GM12878 (cell line): ENCODE results near the gene ETNK2. TPM values are rescaled to one million over a fixed set of nuclear protein-coding genes. Genes with fewer than 3 reads are reported as not detected.

Source experiments
- ATAC-seq: fragments of 200-7000 bp; cut with Tn5 transposase; 3 replicates; pipeline ENCODE4 v1.9.1; 2020; ENCODE audit warnings: mild to moderate bottlenecking, moderate library complexity
- BruUV-seq: library from RNA; stranded (reverse); fragments of 400-500 nt; replicated peaks from 2 replicates; lab custom pipeline; 2021; lab: Mats Ljungman, UMichigan
- CTCF ChIA-PET: fragments of 300-600 bp; sonication (Branson Sonifier 250); formaldehyde crosslinking; extraction: SDS; loops from one replicate; lab custom pipeline; 2021; ENCODE audit warnings: inconsistent platforms; lab: Yijun Ruan, JAX
- POLR2A ChIA-PET: fragments of 350-600 bp; formaldehyde crosslinking; extraction: SDS; loops from one replicate; lab custom pipeline; 2021; ENCODE audit warnings: inconsistent platforms; lab: Charles Lee
- RAD21 ChIA-PET: fragments of 300-600 bp; sonication (Branson Sonifier 250); formaldehyde crosslinking; loops from one replicate; lab custom pipeline; 2023; ENCODE audit warnings: antibody characterized with exemption; ENCODE audit not compliant: unreplicated experiment; lab: Charles Lee
- SMC1A ChIA-PET: fragments of 300-600 bp; sonication (Branson Sonifier 250); formaldehyde crosslinking; loops from one replicate; lab custom pipeline; 2023; ENCODE audit not compliant: unreplicated experiment, uncharacterized antibody; lab: Charles Lee
- DNase-seq: peaks from one replicate; pipeline ENCODE4 v3.0.0-alpha.2; 2011; ENCODE audit warnings: low read depth, low spot score
- FAIRE-seq: peaks from 3 replicates; lab custom pipeline; 2011; peaks lifted over from hg19 to GRCh38; lab: Jason Lieb, UNC
- H2AFZ ChIP-seq: 2 replicates; pipeline ENCODE4 v1.6.0; 2011; ENCODE audit warnings: low read depth, low read length, control low read depth; ENCODE audit not compliant: control insufficient read depth
- H3K27ac ChIP-seq: 2 replicates; pipeline ENCODE4 v1.5.1; 2011; ENCODE audit warnings: control low read depth; ENCODE audit not compliant: control insufficient read depth, insufficient read depth
- H3K27me3 ChIP-seq, 2 experiments: replicated peaks in 1 of 2; 2 replicates each; pipeline versions ENCODE4 v1.6.0 to v1.6.1; 2011; ENCODE audit warnings: low read length in 1 of 2; ENCODE audit not compliant: control insufficient read depth in 2 of 2, insufficient read depth in 2 of 2
- H3K36me3 ChIP-seq, 2 experiments: 2 replicates each; pipeline ENCODE4 v1.5.1; 2011; ENCODE audit warnings: low read length in 1 of 2; ENCODE audit not compliant: control insufficient read depth in 2 of 2, insufficient read depth in 2 of 2
- H3K4me1 ChIP-seq: 2 replicates; pipeline ENCODE4 v1.6.1; 2011; ENCODE audit warnings: mild to moderate bottlenecking, low read length, moderate library complexity, mixed read lengths; ENCODE audit not compliant: control insufficient read depth, insufficient read depth
- H3K4me2 ChIP-seq: 2 replicates; pipeline ENCODE4 v1.6.0; 2011; ENCODE audit warnings: control low read depth; ENCODE audit not compliant: control insufficient read depth, insufficient read depth
- H3K4me3 ChIP-seq: fragments of 200-600 bp; sonication (generic); 2 replicates; pipeline ENCODE4 v1.5.1; 2016
- H3K79me2 ChIP-seq: 2 replicates; pipeline ENCODE4 v1.6.0; 2011; ENCODE audit warnings: low read length; ENCODE audit not compliant: control insufficient read depth, insufficient read depth
- H3K9ac ChIP-seq: 2 replicates; pipeline ENCODE4 v1.8.0; 2011; ENCODE audit warnings: low read length, control low read depth, mixed read lengths; ENCODE audit not compliant: control insufficient read depth, insufficient read depth
- H3K9me3 ChIP-seq: replicated peaks from 3 replicates; pipeline ENCODE4 v1.5.1; 2011; ENCODE audit warnings: mild to moderate bottlenecking, low read length; ENCODE audit not compliant: control insufficient read depth, insufficient read depth
- H4K20me1 ChIP-seq: 2 replicates; pipeline ENCODE4 v1.6.0; 2011; ENCODE audit not compliant: control insufficient read depth, insufficient read depth
- RAD21 ChIP-seq: IDR thresholded peaks from 2 replicates; pipeline ENCODE4 v1.6.1; 2011; ENCODE audit warnings: mild to moderate bottlenecking, low read depth, low read length, moderate library complexity; ENCODE audit not compliant: insufficient read depth
- ZSCAN29 ChIP-seq: fragments of 450-650 bp; IDR thresholded peaks from 2 replicates; pipeline ENCODE4 v1.6.1; 2017; ENCODE audit warnings: mild to moderate bottlenecking, moderate library complexity
- WGBS: methylation state at CpG from one replicate; pipeline ENCODE4 v1.1.6; 2016; ENCODE audit warnings: low lambda C conversion rate; ENCODE audit not compliant: insufficient replicate concordance, insufficient coverage; ENCODE audit errors: missing lambda C conversion rate; 5-methylcytosine and 5-hydroxymethylcytosine counted together
- in situ Hi-C: fragments of 300-500 bp; cut with MboI; formaldehyde crosslinking; loops from 9 replicates; pipeline ENCODE4 v1.14.3; 2018; ENCODE audit warnings: mixed read lengths
- intact Hi-C: fragments of 100-400 bp; cut with micrococcal nuclease; formaldehyde crosslinking; loops from one replicate; pipeline ENCODE4 v1.14.2; 2022; ENCODE audit not compliant: unreplicated experiment
- polyA plus RNA-seq, 11 experiments: library from polyadenylated mRNA; depleted of rRNA in 4 of 11; unstranded in 6 of 11; stranded (reverse) in 5 of 11; fragments of >200 nt; fragmentation: Nextera tagmentation in 4 of 11; fragmentation: Illumina TruSeq in 1 of 11; extraction: Ambion mirVana in 4 of 11; extraction: Trizol in 1 of 11; gene quantifications; 1 replicate in 1 of 11; 2 replicates in 10 of 11; pipeline versions ENCODE4 v1.2.1 to v1.2.3, GENCODE V29; 2011 to 2016; ENCODE audit warnings: inconsistent platforms in 2 of 11, missing spikeins in 2 of 11, low read depth in 1 of 11
- total RNA-seq, 4 experiments: library from RNA; depleted of rRNA in 3 of 4; stranded (reverse); fragments of >200 nt in 3 of 4; fragmentation: Illumina TruSeq in 1 of 4; extraction: Trizol in 1 of 4; gene quantifications; 2 replicates each; pipeline versions ENCODE4 v1.2.1 to v1.2.3, GENCODE V29; 2013 to 2021
- TF ChIP-seq, protein P1 (sequence below): fragments of 450-650 bp; IDR thresholded peaks from 2 replicates; pipeline ENCODE4 v1.6.1; 2016; ENCODE audit warnings: mild to moderate bottlenecking, moderate library complexity, borderline replicate concordance
- TF ChIP-seq, protein P2 (sequence below): fragments of 450-650 bp; IDR thresholded peaks from 2 replicates; pipeline ENCODE4 v1.6.1; 2017; ENCODE audit warnings: mild to moderate bottlenecking, moderate library complexity

ETNK2 gene
- total and polyA plus RNA-seq, 10 of the 15 experiments (the other 5 are each of a cell fraction or from before 2014, with no cell fraction given), result 0.14 TPM; not detected in 9

DNA sequence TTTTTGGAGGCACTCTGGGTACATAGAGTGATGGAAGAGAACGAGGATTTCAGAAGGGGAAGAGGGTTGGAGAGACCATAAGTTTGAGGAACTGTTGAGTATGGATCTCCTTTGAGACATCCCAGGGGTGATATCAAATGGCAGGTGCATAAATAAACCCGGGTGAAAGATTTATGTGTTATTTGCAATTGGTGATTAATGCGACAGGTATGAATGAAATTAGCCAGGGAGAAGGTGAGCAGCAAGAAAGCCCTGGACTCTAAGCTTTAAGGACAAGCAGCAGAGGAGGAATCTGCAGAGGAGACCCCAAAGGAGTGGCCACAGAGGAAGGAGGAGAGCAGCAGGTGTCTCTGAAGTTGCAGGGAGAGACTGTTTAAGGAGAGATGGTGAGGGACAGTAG lies 23.1 kb upstream of the ETNK2 start:
- no TSS peak for BruUV-seq
- peaks cover 2% of the 10 kb centered on the region; the same call in 1 of the 3 replicates for H3K9me3 ChIP-seq
- ATAC-seq (no peak), DNase-seq (no peak), FAIRE-seq (no peak)
- H3K27ac ChIP-seq, result no peak overlapping the region
- no peaks in the 10 kb centered on the region for H3K79me2 ChIP-seq
- TF ChIP-seq, protein P1, sequence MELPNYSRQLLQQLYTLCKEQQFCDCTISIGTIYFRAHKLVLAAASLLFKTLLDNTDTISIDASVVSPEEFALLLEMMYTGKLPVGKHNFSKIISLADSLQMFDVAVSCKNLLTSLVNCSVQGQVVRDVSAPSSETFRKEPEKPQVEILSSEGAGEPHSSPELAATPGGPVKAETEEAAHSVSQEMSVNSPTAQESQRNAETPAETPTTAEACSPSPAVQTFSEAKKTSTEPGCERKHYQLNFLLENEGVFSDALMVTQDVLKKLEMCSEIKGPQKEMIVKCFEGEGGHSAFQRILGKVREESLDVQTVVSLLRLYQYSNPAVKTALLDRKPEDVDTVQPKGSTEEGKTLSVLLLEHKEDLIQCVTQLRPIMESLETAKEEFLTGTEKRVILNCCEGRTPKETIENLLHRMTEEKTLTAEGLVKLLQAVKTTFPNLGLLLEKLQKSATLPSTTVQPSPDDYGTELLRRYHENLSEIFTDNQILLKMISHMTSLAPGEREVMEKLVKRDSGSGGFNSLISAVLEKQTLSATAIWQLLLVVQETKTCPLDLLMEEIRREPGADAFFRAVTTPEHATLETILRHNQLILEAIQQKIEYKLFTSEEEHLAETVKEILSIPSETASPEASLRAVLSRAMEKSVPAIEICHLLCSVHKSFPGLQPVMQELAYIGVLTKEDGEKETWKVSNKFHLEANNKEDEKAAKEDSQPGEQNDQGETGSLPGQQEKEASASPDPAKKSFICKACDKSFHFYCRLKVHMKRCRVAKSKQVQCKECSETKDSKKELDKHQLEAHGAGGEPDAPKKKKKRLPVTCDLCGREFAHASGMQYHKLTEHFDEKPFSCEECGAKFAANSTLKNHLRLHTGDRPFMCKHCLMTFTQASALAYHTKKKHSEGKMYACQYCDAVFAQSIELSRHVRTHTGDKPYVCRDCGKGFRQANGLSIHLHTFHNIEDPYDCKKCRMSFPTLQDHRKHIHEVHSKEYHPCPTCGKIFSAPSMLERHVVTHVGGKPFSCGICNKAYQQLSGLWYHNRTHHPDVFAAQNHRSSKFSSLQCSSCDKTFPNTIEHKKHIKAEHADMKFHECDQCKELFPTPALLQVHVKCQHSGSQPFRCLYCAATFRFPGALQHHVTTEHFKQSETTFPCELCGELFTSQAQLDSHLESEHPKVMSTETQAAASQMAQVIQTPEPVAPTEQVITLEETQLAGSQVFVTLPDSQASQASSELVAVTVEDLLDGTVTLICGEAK, result no peak
- TF ChIP-seq, protein P2, sequence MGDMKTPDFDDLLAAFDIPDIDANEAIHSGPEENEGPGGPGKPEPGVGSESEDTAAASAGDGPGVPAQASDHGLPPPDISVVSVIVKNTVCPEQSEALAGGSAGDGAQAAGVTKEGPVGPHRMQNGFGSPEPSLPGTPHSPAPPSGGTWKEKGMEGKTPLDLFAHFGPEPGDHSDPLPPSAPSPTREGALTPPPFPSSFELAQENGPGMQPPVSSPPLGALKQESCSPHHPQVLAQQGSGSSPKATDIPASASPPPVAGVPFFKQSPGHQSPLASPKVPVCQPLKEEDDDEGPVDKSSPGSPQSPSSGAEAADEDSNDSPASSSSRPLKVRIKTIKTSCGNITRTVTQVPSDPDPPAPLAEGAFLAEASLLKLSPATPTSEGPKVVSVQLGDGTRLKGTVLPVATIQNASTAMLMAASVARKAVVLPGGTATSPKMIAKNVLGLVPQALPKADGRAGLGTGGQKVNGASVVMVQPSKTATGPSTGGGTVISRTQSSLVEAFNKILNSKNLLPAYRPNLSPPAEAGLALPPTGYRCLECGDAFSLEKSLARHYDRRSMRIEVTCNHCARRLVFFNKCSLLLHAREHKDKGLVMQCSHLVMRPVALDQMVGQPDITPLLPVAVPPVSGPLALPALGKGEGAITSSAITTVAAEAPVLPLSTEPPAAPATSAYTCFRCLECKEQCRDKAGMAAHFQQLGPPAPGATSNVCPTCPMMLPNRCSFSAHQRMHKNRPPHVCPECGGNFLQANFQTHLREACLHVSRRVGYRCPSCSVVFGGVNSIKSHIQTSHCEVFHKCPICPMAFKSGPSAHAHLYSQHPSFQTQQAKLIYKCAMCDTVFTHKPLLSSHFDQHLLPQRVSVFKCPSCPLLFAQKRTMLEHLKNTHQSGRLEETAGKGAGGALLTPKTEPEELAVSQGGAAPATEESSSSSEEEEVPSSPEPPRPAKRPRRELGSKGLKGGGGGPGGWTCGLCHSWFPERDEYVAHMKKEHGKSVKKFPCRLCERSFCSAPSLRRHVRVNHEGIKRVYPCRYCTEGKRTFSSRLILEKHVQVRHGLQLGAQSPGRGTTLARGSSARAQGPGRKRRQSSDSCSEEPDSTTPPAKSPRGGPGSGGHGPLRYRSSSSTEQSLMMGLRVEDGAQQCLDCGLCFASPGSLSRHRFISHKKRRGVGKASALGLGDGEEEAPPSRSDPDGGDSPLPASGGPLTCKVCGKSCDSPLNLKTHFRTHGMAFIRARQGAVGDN, result no peak
- TF ChIP-seq ZSCAN29 (no peak), RAD21 (no peak)
- in situ Hi-C loops, result no loop called here
- no peak overlapping the region for H3K4me3 ChIP-seq
- H3K27me3 ChIP-seq, result peaks cover 0 to 2% of the 10 kb centered on the region in 2 experiments; a peak in 2 of 4 replicates
- H3K4me1 ChIP-seq, result no peaks in the 10 kb centered on the region
- no peak overlapping the region for H3K9ac ChIP-seq
- ChIA-PET RAD21 (no interaction called here), CTCF (interaction anchor here (1.1 to 3.0 kb wide), 3 partner anchors 9 to 32 kb away, joined by 3 to 18 read pairs (median 3); partner anchors contain the start of gene REN), SMC1A (interaction anchor here (0.6 to 1.4 kb wide), 3 partner anchors 24 to 169 kb away, joined by 3 to 4 read pairs (median 3); no protein-coding TSS in a partner anchor), POLR2A (no interaction called here)
- 27% methylated on average over 3 of the region's 3 CpGs for WGBS
- intact Hi-C loops, result no loop called here
- H4K20me1 ChIP-seq, result no peaks in the 10 kb centered on the region
- H3K36me3 ChIP-seq, result no peaks in the 10 kb centered on the region
- H2AFZ ChIP-seq, result no peak overlapping the region
- H3K4me2 ChIP-seq, result no peak overlapping the region
